Stimulated activated naive CD8-positive, alpha-beta T cell treated with anti-CD3 and anti-CD28 coated beads, Interleukin-15, Interleukin-2, amounts not matched to agents 100 ng/mL and 50 ng/mL, for 24 hours (primary cell): ENCODE measurements around the gene HMOX1.
"Not testable (repeated sequence)": the region's sequence is repeated elsewhere in the genome, so short reads cannot be mapped to it uniquely, and the experiment has no call there.

ENCODE experiments used
- H3K27ac Mint-ChIP-seq: one replicate; pipeline ENCODE4 v1.8.0; 2021; ENCODE audit warnings: mild to moderate bottlenecking, mixed read lengths
- H3K27me3 Mint-ChIP-seq: one replicate; pipeline ENCODE4 v1.8.0; 2021; ENCODE audit warnings: mixed read lengths
- H3K36me3 Mint-ChIP-seq: one replicate; pipeline ENCODE4 v1.8.0; 2021; ENCODE audit warnings: low read depth, mixed read lengths
- H3K4me1 Mint-ChIP-seq: one replicate; pipeline ENCODE4 v1.8.0; 2021; ENCODE audit warnings: low read depth, mixed read lengths
- H3K4me3 Mint-ChIP-seq: one replicate; pipeline ENCODE4 v1.8.0; 2021; ENCODE audit warnings: mild to moderate bottlenecking, mixed read lengths
- H3K9me3 Mint-ChIP-seq: one replicate; pipeline ENCODE4 v1.8.0; 2021; ENCODE audit warnings: mixed read lengths

Gene HMOX1

GRCh38 chr22:35422936-35423335 lies 42.0 kb downstream of the HMOX1 start:
- Mint-ChIP-seq H3K27ac (no peak overlapping the region), H3K4me1 (no peaks in the 10 kb centered on the region), H3K4me3 (no peak overlapping the region), H3K9me3 (no peaks in the 10 kb centered on the region), H3K36me3 (peaks cover 78% of the 10 kb centered on the region), H3K27me3 (no peaks in the 10 kb centered on the region)

- Mint-ChIP-seq H3K36me3 (peaks cover 76% of the 10 kb centered on the region), H3K4me3 (no peak overlapping the region), H3K27me3 (no peaks in the 10 kb centered on the region), H3K9me3 (no peaks in the 10 kb centered on the region), H3K27ac (no peak overlapping the region), H3K4me1 (no peaks in the 10 kb centered on the region)
These were observed 43.2 kb downstream of the HMOX1 start for GRCh38 chr22:35424081-35424480.

- H3K27ac Mint-ChIP-seq = no peak overlapping the region
- H3K9me3 Mint-ChIP-seq = no peaks in the 10 kb centered on the region
- H3K4me1 Mint-ChIP-seq = no peaks in the 10 kb centered on the region
- no peak overlapping the region for H3K4me3 Mint-ChIP-seq
- peaks cover 75% of the 10 kb centered on the region for H3K36me3 Mint-ChIP-seq
- H3K27me3 Mint-ChIP-seq = no peaks in the 10 kb centered on the region
These were observed 43.9 kb downstream of the HMOX1 start for GRCh38 chr22:35424761-35425160.

- Mint-ChIP-seq H3K4me1 (no peaks in the 10 kb centered on the region), H3K27ac (no peak overlapping the region), H3K27me3 (no peaks in the 10 kb centered on the region), H3K36me3 (peaks cover 75% of the 10 kb centered on the region), H3K9me3 (no peaks in the 10 kb centered on the region), H3K4me3 (no peak overlapping the region)
These were observed 44.6 kb downstream of the HMOX1 start for GRCh38 chr22:35425546-35425945.

- Mint-ChIP-seq H3K9me3 (no peaks in the 10 kb centered on the region), H3K36me3 (peaks cover 78% of the 10 kb centered on the region)
These were observed 45.3 kb downstream of the HMOX1 start for GRCh38 chr22:35425971-35426800.

GRCh38 chr22:35426801-35427140 lies 45.9 kb downstream of the HMOX1 start:
- no peak overlapping the region for H3K27ac Mint-ChIP-seq
- H3K9me3 Mint-ChIP-seq = no peaks in the 10 kb centered on the region
- no peak overlapping the region for H3K4me3 Mint-ChIP-seq
- no peaks in the 10 kb centered on the region for H3K27me3 Mint-ChIP-seq
- no peaks in the 10 kb centered on the region for H3K4me1 Mint-ChIP-seq
- H3K36me3 Mint-ChIP-seq = peaks cover 79% of the 10 kb centered on the region

More at GRCh38 chr22:35425971-35426800, 45.3 kb downstream of the HMOX1 start:
- no peaks in the 10 kb centered on the region for H3K4me1 Mint-ChIP-seq
- no peak overlapping the region for H3K4me3 Mint-ChIP-seq
- no peak overlapping the region for H3K27ac Mint-ChIP-seq
- no peaks in the 10 kb centered on the region for H3K27me3 Mint-ChIP-seq

- no peak overlapping the region for H3K27ac Mint-ChIP-seq
- no peaks in the 10 kb centered on the region for H3K9me3 Mint-ChIP-seq
- H3K27me3 Mint-ChIP-seq = no peaks in the 10 kb centered on the region
- peaks cover 78% of the 10 kb centered on the region for H3K36me3 Mint-ChIP-seq
- H3K4me1 Mint-ChIP-seq = no peaks in the 10 kb centered on the region
- no peak overlapping the region for H3K4me3 Mint-ChIP-seq
These were observed 50.0 kb downstream of the HMOX1 start for GRCh38 chr22:35430897-35431322.

GRCh38 chr22:35431483-35432227 lies 50.8 kb downstream of the HMOX1 start:
- peaks cover 73% of the 10 kb centered on the region for H3K36me3 Mint-ChIP-seq
- no peaks in the 10 kb centered on the region for H3K9me3 Mint-ChIP-seq
- H3K27me3 Mint-ChIP-seq = no peaks in the 10 kb centered on the region
- no peak overlapping the region for H3K4me3 Mint-ChIP-seq
- no peaks in the 10 kb centered on the region for H3K4me1 Mint-ChIP-seq
- no peak overlapping the region for H3K27ac Mint-ChIP-seq

- peaks cover 73% of the 10 kb centered on the region for H3K36me3 Mint-ChIP-seq
- H3K4me1 Mint-ChIP-seq = no peaks in the 10 kb centered on the region
These were observed 51.5 kb downstream of the HMOX1 start for GRCh38 chr22:35432228-35432905.

GRCh38 chr22:35434061-35434710 lies 53.3 kb downstream of the HMOX1 start:
- peaks cover 3% of the 10 kb centered on the region for H3K9me3 Mint-ChIP-seq
- no peak overlapping the region for H3K27ac Mint-ChIP-seq
- H3K4me3 Mint-ChIP-seq = no peak overlapping the region
- H3K4me1 Mint-ChIP-seq = no peaks in the 10 kb centered on the region
- peaks cover 85% of the 10 kb centered on the region for H3K36me3 Mint-ChIP-seq
- no peaks in the 10 kb centered on the region for H3K27me3 Mint-ChIP-seq

More at GRCh38 chr22:35432228-35432905, 51.5 kb downstream of the HMOX1 start:
- no peak overlapping the region for H3K27ac Mint-ChIP-seq
- H3K4me3 Mint-ChIP-seq = no peak overlapping the region
- H3K9me3 Mint-ChIP-seq = no peaks in the 10 kb centered on the region
- no peaks in the 10 kb centered on the region for H3K27me3 Mint-ChIP-seq

GRCh38 chr22:35435201-35435740 lies 54.4 kb downstream of the HMOX1 start:
- no peak overlapping the region for H3K4me3 Mint-ChIP-seq
- H3K36me3 Mint-ChIP-seq = peaks cover 81% of the 10 kb centered on the region
- no peak overlapping the region for H3K27ac Mint-ChIP-seq

GRCh38 chr22:35436421-35436820 lies 55.5 kb downstream of the HMOX1 start:
- H3K36me3 Mint-ChIP-seq = peaks cover 72% of the 10 kb centered on the region
- H3K27ac Mint-ChIP-seq = no peak overlapping the region
- no peaks in the 10 kb centered on the region for H3K27me3 Mint-ChIP-seq
- H3K4me1 Mint-ChIP-seq = no peaks in the 10 kb centered on the region
- peaks cover 3% of the 10 kb centered on the region for H3K9me3 Mint-ChIP-seq
- no peak overlapping the region for H3K4me3 Mint-ChIP-seq

More at GRCh38 chr22:35435201-35435740, 54.4 kb downstream of the HMOX1 start:
- Mint-ChIP-seq H3K4me1 (no peaks in the 10 kb centered on the region), H3K27me3 (no peaks in the 10 kb centered on the region), H3K9me3 (peaks cover 3% of the 10 kb centered on the region)

- Mint-ChIP-seq H3K27me3 (no peaks in the 10 kb centered on the region), H3K4me1 (no peaks in the 10 kb centered on the region), H3K27ac (no peak overlapping the region), H3K36me3 (peaks cover 65% of the 10 kb centered on the region), H3K9me3 (peaks cover 3% of the 10 kb centered on the region), H3K4me3 (no peak overlapping the region)
These were observed 56.2 kb downstream of the HMOX1 start for GRCh38 chr22:35437049-35437448.

- H3K27ac Mint-ChIP-seq, H3K4me3 Mint-ChIP-seq, H3K4me1 Mint-ChIP-seq, H3K27me3 Mint-ChIP-seq, H3K9me3 Mint-ChIP-seq: not testable (repeated sequence)
- peaks cover 53% of the 10 kb centered on the region for H3K36me3 Mint-ChIP-seq
These were observed 57.9 kb downstream of the HMOX1 start for GRCh38 chr22:35438673-35439364.
